HL-60/S4 treated with retinoic acid at 250 ng/mL for 4 days and 3 days (cell line): ENCODE measurements around the gene SEMA5B.

Experiments
- in situ Hi-C: fragments of 300-500 bp; cut with MboI; formaldehyde crosslinking; loops from 2 replicates; pipeline ENCODE4 v1.7.0; 2022; ENCODE audit warnings: low sequenced_read_pairs

The SEMA5B gene

DNA sequence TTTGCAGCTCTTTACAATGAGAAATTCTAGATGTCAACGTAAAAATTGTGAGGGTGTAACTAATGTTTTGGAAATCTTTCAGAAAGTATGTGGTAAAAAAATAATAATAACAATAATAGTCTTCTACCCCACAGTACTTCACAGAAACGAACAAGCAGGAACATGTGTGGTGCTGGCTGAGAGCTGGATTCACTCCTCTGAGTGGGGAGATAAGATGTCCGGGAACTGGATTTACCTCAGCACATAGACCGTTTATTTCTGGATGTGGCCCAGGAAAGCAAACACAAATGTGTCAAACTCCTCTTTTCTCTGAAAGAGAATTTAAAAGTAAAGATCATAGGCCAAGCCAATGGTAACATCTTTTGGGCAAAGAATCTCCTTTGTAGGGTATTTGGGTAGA lies 129.3 kb downstream of the SEMA5B start:
- in situ Hi-C loops = no loop called here

- in situ Hi-C loops = no loop called here
Observed at GRCh38 chr3:122893754-122894668, 133.6 kb downstream of the SEMA5B start.

DNA sequence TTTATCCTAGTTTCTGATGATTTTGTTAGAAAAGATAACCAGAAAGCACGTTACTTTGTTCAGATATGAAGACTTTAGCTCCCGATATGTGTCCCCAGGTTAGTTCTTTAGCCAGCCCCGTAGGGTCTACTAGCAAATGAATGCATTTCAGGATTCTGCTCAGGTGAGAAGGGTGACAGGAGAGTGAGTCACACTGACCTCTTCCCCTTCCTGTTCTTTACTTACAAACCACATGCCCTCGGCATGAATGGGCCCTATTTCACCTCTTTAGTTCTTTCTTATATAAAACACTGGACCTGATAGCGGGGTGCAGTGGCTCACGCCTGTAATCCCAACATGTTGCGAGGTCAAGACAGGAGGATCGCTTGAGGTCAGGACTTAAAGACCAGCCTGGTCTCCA lies 134.3 kb downstream of the SEMA5B start:
- in situ Hi-C loops = no loop called here

DNA sequence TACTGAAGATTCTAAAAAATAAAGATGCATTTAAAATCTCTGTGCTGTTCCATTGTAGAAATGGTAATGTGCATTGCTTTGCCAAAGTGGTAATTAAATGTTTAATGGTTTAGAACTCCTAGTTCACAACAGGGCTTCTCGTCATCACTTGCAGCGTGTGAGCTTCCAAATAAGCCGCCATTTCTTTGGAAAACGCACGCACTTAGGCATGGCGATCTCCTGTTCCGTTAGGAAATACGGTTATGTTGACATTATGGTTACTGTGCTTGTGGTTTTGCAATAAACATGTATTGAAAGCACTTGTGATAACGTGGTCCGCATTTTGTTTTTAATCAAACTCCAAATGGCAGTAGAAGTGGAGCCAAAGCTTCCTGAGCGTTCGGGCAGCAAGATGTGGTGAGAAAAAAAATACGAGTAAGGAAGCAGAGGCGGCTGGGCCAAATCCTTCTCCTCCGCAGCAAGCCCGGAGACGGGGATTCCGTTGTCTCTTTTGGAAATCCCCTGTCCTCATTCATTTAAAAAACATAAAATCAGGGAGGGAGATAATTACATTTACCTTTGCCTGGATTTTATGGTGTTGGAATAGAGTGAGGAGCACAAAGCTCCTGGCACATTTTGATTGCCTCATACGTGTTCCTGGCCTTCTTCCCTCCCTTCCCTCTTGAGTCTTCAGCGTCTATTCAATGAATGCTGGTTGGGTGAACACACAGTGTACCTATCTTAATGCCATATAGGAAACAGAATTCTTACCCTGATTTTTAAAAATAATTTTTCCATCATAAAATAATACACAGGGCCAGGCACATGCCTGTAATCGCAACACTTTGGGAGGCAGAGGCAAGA lies 135.2 kb downstream of the SEMA5B start:
- in situ Hi-C loops = no loop called here

GRCh38 chr3:122890720-122891220 lies 136.8 kb downstream of the SEMA5B start:
- in situ Hi-C loops = no loop called here

GRCh38 chr3:122890077-122890719 lies 137.4 kb downstream of the SEMA5B start:
- in situ Hi-C loops = no loop called here

GRCh38 chr3:122886946-122887345 lies 140.6 kb downstream of the SEMA5B start:
- in situ Hi-C loops = no loop called here

DNA sequence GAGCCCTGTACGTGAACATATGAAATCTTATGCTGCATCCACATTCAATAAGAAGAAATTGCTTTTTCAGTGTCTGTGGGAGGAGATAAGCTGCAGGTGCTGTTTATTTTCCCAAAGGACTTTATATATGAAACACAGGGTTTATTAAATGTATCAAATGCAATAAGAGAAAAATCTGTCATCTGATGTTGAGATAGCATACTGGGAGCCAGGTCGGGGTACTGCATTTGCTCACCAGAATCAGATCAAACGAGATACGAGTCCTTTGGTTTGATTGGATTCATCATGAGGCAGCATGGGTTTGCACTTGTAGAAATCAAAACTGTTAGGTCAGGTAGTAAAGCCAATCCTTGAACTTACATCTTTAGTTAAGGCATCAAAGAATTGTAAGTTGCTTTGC lies 141.3 kb downstream of the SEMA5B start:
- in situ Hi-C loops = no loop called here

GRCh38 chr3:122882361-122882947 lies 145.1 kb downstream of the SEMA5B start:
- in situ Hi-C loops = no loop called here

GRCh38 chr3:122880624-122881023 lies 146.9 kb downstream of the SEMA5B start:
- in situ Hi-C loops = no loop called here

- in situ Hi-C loops = no loop called here
Observed at GRCh38 chr3:122880173-122880572, 147.4 kb downstream of the SEMA5B start.

DNA sequence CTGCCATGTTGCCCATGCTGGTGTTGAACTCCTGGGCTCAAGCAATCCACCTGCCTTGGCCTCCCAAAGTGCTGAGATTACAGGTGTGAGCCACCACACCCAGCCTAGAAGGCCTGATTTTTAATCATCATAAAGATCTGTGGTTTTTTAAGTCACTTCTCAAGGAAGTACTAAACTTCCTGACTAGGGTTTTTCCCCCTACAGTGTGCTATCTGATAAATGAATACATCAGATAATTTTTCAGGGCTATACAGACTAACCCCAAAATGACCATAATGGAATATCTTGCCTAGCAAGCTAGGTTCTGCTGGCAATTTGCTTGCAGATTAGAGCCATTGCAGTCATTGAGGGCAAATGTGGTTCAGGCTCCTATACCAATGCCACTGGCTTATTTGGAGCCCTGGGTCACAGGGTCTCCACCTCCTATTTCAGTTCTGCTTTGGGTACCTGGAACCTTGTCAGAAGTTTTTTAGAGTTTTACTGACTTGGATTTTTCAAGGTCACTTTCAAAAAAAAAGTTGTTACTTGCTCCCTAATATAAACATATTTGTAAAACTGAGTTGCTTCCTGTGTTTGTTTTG lies 151.9 kb downstream of the SEMA5B start:
- in situ Hi-C loops = no loop called here

DNA sequence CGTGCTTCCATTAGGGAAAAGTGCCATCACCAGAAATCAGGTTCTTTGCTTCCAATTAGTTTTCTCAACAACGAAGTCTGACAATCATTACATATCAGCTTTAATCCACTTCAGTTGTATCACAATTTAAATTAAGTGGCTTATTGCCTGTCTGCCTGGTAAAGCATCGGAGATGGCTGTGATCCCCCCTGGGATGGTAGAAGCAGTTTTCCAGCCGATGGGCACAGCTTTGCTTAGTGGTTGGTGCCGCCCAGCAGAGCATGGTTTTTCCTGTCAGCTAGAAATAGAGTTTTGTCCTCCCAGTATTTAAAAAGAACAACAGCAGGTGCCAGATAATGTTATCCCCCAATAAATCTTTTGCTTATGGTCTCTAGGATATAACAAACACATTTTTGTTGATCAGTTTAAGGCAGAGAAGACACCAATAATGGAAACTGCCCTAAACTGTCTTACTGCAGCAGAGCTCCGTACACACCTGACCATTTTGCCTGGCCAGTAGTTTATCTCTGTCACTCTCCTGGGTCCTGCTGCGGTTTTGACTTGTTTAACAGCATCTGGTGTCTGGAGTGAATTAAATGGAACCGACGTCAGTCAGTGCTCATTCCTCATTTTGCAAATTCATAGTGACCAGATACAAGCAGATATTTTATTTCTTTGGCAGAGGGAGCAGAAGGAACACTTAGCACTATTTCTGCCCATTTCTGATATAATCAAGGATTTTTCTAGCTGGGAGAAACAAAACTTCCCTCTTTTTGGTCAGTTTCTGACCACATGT lies 153.6 kb downstream of the SEMA5B start:
- in situ Hi-C loops = no loop called here

- in situ Hi-C loops = no loop called here
Observed at GRCh38 chr3:122868322-122868721, 159.2 kb downstream of the SEMA5B start.

GRCh38 chr3:122864498-122864897 lies 163.1 kb downstream of the SEMA5B start:
- in situ Hi-C loops = no loop called here

DNA sequence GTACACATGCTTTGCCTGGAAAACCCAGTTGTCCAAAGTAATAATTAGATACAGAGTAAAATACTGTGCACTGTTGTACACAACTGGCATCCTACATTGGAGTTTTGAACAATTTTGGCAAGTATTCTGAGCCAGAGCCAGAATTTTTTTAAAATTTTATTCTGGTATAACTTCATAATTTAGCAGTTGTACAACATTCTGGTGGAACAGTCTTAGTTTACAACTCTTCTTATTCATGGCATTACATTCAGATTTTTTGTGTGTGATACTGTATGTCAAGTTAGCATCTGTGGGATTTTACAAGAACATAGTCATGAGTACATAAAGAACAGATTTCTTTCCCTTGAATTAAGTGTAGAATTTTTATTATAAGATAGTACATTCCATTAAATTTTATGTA lies 165.2 kb downstream of the SEMA5B start:
- in situ Hi-C loops = no loop called here
